Prostate gland (tissue), 2 donors: ENCODE data around the gene RAN.

Experiments
- CTCF ChIP-seq, 4 experiments: fragments of 200-600 bp in 2 of 4; fragments of 450-650 bp in 2 of 4; sonication (generic) in 2 of 4; IDR thresholded peaks; 1 replicate in 3 of 4; 2 replicates in 1 of 4; pipeline ENCODE4 v1.5.1; 2016 to 2019; ENCODE audit warnings: antibody characterized with exemption in 4 of 4, mild to moderate bottlenecking in 2 of 4, moderate library complexity in 2 of 4
- POLR2A ChIP-seq: fragments of 450-650 bp; IDR thresholded peaks from one replicate; pipeline ENCODE4 v1.6.1; 2016; ENCODE audit warnings: antibody characterized with exemption, mild to moderate bottlenecking
- POLR2AphosphoS5 ChIP-seq: sonication (generic); formaldehyde crosslinking; IDR thresholded peaks from one replicate; pipeline ENCODE4 v1.6.1; 2017; ENCODE audit warnings: antibody characterized with exemption

GRCh38 chr12:130920119-130920703 lies 48.3 kb downstream of the RAN start:
- TF ChIP-seq CTCF (IDR thresholded peaks at IDR 0.05): no peak
- no peak for TF ChIP-seq POLR2AphosphoS5
- TF ChIP-seq POLR2A: no peak
